ENCODE results near the gene FAM228B.
"Not testable (repeated sequence)": the region's sequence is repeated elsewhere in the genome, so short reads cannot be mapped to it uniquely, and the experiment has no call there.

FAM228B gene

DNA sequence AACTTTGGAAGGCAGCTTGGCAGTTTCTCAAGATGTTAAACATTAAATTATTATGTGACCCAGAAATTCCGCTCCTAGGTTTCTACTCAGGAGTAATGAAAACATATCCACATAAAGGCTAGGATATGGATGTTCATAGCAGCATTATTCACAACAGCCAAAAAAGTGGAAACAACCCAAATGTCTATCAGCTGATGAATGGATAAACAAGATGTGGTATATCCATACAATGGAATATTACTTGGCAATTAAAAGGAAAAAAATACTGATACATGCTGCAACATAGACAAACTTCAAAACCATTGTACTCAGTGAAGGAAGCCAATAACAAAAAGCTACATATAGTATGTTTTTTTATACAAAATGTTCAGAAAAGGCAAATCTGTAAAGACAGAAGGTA is 39.2 kb downstream of the FAM228B start:
- no peak for DNase-seq

DNA sequence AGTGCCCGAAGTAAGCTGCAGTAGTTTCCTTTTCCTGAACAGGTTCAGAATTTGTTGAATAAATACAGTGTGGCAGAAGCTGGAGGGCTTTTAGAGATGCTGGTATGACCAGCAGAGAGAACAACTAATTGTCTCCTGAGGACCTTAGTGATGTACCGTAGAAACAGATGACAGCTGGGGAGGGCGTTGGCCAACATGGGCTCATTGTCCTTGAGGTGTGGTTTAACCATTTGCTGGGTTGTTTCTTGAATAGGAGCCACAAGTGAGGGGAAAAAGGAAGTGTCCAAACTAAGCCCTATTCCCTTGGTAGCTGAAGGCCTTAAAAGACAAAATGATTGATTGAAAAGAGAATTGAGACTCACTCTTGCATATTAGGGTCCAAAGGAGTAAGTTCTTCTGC is 39.9 kb downstream of the FAM228B start:
- DNase-seq = no peak

GRCh38 chr2:24163601-24164000 is 40.3 kb downstream of the FAM228B start:
- DNase-seq = no peak

DNA sequence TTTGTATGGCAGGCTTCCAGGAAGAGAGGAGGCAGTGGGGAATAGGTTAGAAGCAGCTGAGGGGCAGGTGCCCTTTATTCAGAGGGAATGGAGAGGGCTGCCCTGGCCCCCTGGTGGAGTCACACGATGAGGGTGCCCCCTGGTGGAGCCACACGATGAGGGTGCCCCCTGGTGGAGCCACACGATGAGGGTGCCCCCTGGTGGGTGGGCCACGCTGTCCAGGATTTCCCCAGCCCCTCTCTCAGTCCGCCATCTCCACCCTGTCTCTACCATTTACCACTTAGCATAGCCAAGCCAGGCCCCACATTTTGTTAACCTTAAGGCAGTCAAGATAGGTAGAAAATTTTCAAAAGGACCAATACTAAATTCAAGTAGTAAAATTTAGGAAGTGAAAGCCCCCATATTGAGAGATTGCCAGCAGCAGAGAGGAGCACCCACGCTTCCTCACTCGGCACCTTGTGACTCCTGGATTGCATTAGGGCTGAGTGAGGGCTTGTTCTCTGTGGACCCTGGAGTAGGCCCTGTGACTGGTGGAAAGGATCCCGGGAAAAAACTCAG is 41.2 kb downstream of the FAM228B start:
- DNase-seq = peak; percentile 40

DNA sequence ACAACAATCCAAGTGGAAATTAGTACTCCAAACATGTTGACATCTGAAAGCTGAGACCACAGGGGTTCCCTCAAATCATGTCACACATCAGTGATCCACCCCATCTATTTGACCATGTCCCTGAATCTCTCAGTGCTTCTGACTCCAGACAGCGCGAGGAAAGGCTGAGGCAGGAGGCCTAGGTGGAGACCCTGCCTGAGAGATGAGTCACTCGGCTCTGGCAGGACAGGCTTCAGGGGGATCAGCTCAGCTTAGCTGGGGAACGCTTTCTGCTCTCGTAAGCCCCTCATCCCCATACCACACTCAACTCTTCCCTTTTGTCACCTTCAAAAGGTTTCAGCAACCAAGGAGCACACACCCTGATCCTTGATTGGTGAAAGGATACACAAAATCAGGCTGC is 45.8 kb downstream of the FAM228B start:
- DNase-seq = no peak

- DNase-seq = no peak
Measured at GRCh38 chr2:24174851-24175277, 51.6 kb downstream of the FAM228B start, which contains the start of gene FAM228A. FAM228A (plus strand) TSS chr2:24175053; CDS start chr2:24175481, 428 bp downstream.

GRCh38 chr2:24175631-24176187 is 52.4 kb downstream of the FAM228B start:
- no peak for DNase-seq

- no peak for DNase-seq
Measured at GRCh38 chr2:24176326-24176725, 53.1 kb downstream of the FAM228B start.

DNA sequence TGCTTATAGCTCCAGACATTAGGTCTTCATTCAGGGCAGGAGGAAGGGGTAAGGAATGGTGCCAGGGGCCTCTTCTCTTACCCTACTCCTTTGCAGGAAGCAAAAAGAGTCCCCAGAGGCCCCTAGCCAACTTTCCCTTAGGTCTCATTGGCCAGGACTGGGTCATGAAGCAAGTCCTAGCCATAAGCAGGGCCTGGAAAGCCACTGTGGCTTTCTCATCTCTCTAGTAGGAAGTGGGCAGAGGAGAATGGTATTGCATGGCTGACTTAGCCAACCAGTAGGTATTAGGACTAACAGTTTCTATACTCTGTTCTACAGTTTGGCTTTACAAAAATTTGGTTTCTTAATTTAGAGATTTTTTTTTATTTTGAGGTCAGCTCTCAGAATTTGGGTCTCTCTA is 56.4 kb downstream of the FAM228B start:
- no peak for DNase-seq

DNA sequence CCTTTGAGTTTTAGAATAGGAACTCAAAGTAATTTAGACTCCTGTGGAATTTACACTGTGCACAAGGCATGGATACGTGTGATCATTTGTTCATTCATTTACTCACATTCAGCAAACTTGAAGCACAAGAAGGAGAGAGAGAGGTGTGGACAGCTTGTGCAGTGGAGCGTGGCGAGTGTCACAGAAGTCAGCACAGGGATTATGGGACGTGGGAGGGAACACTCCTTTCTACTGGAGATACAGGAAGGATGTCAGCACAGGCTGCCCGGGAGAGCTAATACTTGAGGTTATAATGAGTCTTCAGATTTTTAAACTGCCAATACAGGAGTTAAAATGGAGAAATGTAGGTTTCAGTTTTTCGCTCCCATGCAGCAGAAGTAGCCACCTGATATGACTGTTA is 58.6 kb downstream of the FAM228B start:
- no peak for DNase-seq

DNA sequence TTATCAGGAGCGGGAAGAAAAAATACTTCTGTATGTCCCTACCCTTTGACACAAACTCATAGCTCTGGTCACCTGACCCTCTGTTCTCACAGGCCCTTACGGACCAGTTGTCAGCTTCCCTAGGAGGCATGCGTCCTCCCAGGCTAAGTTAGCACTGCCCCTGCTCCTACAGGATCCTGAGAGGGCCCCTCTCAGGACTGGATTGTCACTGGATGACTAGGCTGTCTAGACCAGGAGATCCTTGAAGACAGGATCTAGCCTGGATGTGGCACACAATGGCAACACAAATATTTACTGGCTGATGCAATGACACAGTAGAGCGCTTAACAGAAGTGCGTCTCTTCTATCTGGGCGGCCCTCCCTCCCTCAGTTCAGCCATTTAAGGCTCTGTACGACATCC is 59.2 kb downstream of the FAM228B start:
- no peak for DNase-seq

DNA sequence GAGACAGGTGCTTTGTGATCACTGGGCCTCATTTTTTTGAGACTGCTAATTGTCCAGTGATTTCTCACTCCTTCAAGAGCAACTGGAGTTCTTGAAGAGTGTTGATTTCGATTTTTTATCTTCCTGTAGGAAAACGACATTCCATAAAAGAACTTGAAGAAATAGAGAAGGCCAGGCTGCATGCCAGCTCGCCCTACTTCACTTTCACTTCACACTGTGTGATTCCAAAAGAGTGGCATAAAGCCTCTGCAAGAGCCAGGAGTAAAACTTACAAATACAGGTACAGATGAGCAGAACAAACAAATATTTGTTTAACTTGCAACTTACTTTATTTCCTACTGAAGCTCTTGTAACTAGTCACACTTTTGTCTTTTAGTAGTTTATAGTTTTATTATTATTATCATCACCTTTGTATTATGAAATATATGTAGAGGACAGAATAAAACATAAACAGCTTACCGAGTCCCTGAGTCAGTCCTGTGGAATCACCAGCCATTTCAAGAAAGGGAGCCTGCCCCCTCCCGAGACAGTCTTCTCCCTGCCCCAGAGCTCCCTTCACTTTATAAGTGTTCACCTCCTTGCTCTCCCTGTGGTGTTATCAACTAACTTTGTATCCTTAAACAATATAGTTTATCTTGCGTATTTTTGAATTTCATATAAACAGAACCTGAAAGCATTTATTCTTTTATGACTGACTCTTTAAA is 60.2 kb downstream of the FAM228B start:
- DNase-seq = no peak

GRCh38 chr2:24189551-24189950 is 66.3 kb downstream of the FAM228B start:
- no peak for DNase-seq

DNA sequence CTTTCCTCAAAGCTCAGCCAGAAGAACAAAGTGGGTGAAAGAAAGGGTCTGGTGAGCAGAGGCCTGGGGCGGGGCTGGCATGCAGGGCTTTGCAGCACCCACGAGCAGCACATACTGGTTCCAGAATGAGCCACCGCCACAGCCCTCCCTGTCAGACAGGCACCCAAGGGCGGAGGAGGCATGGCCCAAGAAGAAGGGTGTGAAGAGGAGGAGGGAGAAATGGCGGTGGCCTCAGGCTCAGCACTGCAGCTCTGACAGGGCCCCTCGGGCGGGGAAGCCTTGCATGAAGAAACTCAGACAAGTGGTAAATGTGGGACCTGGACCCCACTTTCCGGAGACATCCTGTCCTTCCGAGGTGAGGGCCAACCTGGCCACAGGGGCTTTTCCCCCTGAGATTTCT is 67.2 kb downstream of the FAM228B start:
- no peak for DNase-seq

DNA sequence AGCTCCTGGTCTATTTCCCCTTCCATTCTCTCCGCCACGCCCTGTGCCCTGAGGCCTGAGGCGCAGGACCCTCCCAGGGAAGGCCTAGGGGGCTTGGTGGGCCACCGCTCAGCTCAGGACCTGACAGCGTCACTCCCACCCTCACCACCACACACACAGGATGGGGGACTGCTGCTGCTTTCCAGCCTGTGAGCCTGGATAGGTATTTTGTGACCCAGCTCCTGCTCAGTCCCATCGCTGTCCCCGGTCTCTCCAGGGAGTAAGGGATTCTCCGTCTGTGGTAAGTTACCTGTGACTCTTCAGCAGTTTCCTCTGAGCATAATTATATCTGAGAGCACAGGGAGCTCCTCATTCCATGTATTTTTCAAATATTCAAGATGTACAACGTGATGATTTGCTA is 67.9 kb downstream of the FAM228B start:
- no peak for DNase-seq

GRCh38 chr2:24191848-24192247 is 68.6 kb downstream of the FAM228B start:
- DNase-seq = no peak

- not testable (repeated sequence) for DNase-seq
Measured at GRCh38 chr2:24197213-24197612, 73.9 kb downstream of the FAM228B start.

GRCh38 chr2:24199968-24200590 is 76.8 kb downstream of the FAM228B start:
- DNase-seq = no peak

DNA sequence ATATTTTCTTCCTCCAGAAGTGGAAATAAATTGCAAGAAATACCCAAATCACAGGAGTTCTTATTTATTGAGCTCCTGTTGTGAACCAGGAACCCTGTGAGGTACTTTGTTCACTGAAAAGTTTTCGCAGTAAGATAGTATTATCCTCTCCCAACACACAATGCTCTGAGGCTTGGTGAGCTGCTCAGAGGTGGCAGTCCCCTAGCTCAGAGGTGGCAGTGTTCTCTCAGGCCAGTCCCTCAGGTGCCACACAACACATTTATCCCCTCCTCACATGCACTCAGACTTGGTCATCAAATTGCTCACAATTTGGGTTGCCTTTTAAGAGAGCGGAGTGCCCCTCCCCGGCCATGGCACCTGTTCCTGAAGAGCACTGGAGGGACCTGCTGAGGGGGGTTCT is 77.5 kb downstream of the FAM228B start:
- no peak for DNase-seq

DNA sequence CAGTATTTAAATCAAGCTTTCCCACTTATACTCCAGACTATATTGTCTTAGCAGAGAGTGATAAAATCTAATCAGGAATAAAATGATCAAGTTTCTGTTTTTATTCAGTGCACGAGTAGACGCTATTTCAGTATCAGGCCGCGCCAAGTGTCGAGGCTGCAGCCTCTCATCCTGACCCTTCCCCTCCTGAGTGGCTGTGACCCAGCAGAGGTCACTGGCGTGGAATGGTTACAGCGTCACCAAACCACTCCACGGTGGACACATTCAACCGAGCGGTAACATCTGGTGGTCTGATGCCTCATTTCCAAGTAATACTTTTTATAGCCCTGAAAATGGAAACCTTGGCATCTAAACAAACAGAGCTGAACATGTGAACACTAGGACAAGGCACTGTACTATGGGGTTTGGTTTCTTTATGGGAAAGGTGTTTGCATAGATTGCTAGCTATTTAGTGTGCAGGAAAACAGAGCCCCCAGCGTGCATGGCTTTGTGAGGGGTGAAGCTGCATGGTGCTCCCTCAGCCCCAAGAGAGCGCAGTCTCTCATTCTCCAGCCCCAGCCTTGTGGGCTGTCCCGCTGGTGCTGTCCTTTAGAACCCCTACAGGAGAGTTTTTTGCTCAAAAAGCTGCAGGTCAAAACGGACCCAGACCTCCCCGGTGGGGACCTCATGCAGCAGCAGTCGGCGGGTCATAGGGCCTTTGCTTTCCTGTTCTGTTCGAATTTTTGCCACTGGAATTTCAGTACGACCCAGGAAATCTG is 79.9 kb downstream of the FAM228B start:
- DNase-seq = no peak

- no peak for DNase-seq
Measured at GRCh38 chr2:24203787-24204150, 80.5 kb downstream of the FAM228B start.

GRCh38 chr2:24204505-24204904 is 81.2 kb downstream of the FAM228B start:
- DNase-seq = no peak

- DNase-seq = no peak
Measured at GRCh38 chr2:24205131-24205530, 81.9 kb downstream of the FAM228B start.

Data from RPMI8226 (cell line).